ENCODE results near the gene GSTO1. TPM values are rescaled to one million over a fixed set of nuclear protein-coding genes. Genes with fewer than 3 reads are reported as not detected.
A peak's percentile ranks its signal among the peaks of the same experiment; 100 is the strongest.

The GSTO1 gene
- total RNA-seq: 100 to 1,000 TPM; 137 to 156 TPM
- polyA plus RNA-seq: 100 to 1,000 TPM; 266 to 349 TPM

- under 1% methylated on average over 69 of the region's 69 CpGs for WGBS
- Histone ChIP-seq H3K9me3 (ENCODE audit: control insufficient read depth in 4 of 4, low read length in 3 of 4) (no peaks in the 10 kb centered on the region), H3K27ac (ENCODE audit: low read depth in 1 of 2, low read length in 2 of 2) (peak within 1 kb of the TSS; percentile 99 to 100), H3K27me3 (ENCODE audit: control insufficient read depth in 4 of 4, insufficient read depth in 4 of 4, low read length in 3 of 4) (no peaks in the 10 kb centered on the region), H3K4me3 (ENCODE audit: low read depth in 1 of 3, low read length in 3 of 3) (peak within 1 kb of the TSS; percentile 71 to 97 (median 80)), H3K4me1 (ENCODE audit: control insufficient read depth in 4 of 4, insufficient read depth in 4 of 4, low read length in 3 of 4) (peaks cover 6 to 66% (median 48%) of the 10 kb centered on the region in 4 donors), H3K36me3 (ENCODE audit: control insufficient read depth in 4 of 4, insufficient read depth in 3 of 4, low read depth in 1 of 4, low read length in 3 of 4) (peaks cover 0 to 7% (median 3%) of the 10 kb centered on the region in 4 donors), H3K9ac (ENCODE audit: low read depth in 1 of 2, low read length in 2 of 2) (peak within 1 kb of the TSS; percentile 88 to 99)
- no peak for TF ChIP-seq FOXA1 (IDR thresholded peaks at IDR 0.05)
- no peak for TF ChIP-seq CTCF (IDR thresholded peaks at IDR 0.05; ENCODE audit: low read depth, low read length, missing input control)
- TF ChIP-seq TAF1 (conservative IDR thresholded peaks at IDR 0.05): peak; percentile 52
- peak; percentile 65 for TF ChIP-seq REST (IDR thresholded peaks at IDR 0.05)
- peak; percentile 22 to 40 for TF ChIP-seq HNF4A (conservative IDR thresholded peaks at IDR 0.05)
- no peak for TF ChIP-seq HNF4G (IDR thresholded peaks at IDR 0.05)
- peak; percentile 97 for TF ChIP-seq NR2F2 (IDR thresholded peaks at IDR 0.05)
- TF ChIP-seq ZBTB33 (IDR thresholded peaks at IDR 0.05): no peak
- TF ChIP-seq YY1 (IDR thresholded peaks at IDR 0.05): peak; percentile 53
- TF ChIP-seq SP1 (IDR thresholded peaks at IDR 0.05): peak; percentile 41
- TF ChIP-seq EGR1 (IDR thresholded peaks at IDR 0.05; ENCODE audit: low read depth in 2 of 2): peak; percentile 42 to 51
- TF ChIP-seq GABPA (IDR thresholded peaks at IDR 0.05 in 1 of 2, conservative IDR thresholded peaks at IDR 0.05 in 1 of 2): no peak
- peak; percentile 25 for TF ChIP-seq MAX (IDR thresholded peaks at IDR 0.05)
- TF ChIP-seq RAD21 (IDR thresholded peaks at IDR 0.05): peak in 1 of 2 donors; percentile 33
- no peak for TF ChIP-seq JUND (IDR thresholded peaks at IDR 0.05)
- TF ChIP-seq FOXA2 (IDR thresholded peaks at IDR 0.05): no peak
- peak; percentile 44 to 75 for TF ChIP-seq RXRA (IDR thresholded peaks at IDR 0.05)
- peak; percentile 68 for DNase-seq (ENCODE audit: low spot score)
Measured at GRCh38 chr10:104254493-104255310, at the start of gene GSTO1. GSTO1 (plus strand) TSS chr10:104254892; CDS start chr10:104254929, 37 bp downstream.
